A549 treated with AZD9567 at 1 μM for 4 hours (cell line): ENCODE data around the gene ZNF805. TPM values are rescaled to one million over a fixed set of nuclear protein-coding genes. Genes with fewer than 3 reads are reported as not detected.

Experiments used
- total RNA-seq: library from RNA; stranded (reverse); fragments of 200-300 nt; extraction: Qiagen RNA extraction; gene quantifications from 5 replicates; pipeline ENCODE4 v1.2.3, GENCODE V29; 2022; ENCODE audit not compliant: insufficient read depth

Gene ZNF805
- 1.1 to 2.3 TPM (median 1.7 TPM) in 5 replicates for total RNA-seq

DNA sequence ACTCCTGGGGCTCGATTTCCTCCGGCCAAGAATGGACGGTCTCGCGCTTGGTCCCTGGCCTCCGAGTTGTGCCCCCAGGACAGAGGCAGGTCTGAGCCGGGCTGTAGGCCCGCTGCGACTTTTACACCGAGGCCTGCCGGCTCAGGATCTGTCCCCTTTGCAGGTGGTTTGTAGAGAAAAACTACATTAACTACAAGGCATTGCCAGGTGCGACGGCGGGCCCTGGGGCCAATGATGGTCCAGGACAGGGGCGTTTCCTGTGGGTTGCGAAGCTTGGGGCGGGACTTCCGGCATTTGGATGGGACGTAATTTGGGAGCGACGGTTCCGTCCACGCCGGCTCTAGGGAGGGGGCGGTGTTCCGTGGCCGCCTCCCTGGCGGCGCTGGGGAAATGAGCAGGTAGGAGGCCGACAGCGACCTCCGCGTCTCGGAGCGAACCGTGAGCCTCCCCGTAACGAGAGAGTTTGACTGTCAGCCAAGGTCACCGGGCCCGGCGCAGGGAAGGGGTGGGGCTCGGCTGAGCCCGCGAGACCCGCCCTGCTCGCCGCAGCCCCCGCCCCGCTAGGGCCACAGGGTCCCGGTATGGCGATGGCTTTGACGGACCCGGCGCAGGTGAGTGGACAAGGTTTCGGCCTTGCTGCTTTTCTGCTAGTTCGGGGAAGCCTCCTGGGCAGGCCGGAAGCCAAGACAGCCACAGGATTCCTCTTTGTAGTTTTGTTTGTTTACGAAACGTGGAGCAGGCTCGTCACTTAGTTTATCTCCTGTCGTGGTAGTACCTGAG is at the start of gene ZNF805:
Gene ZNF805, plus strand, starts transcription at position 322 of the 780 bp plus-strand sequence. Its CDS starts 260 bp downstream, at position 582.

DNA sequence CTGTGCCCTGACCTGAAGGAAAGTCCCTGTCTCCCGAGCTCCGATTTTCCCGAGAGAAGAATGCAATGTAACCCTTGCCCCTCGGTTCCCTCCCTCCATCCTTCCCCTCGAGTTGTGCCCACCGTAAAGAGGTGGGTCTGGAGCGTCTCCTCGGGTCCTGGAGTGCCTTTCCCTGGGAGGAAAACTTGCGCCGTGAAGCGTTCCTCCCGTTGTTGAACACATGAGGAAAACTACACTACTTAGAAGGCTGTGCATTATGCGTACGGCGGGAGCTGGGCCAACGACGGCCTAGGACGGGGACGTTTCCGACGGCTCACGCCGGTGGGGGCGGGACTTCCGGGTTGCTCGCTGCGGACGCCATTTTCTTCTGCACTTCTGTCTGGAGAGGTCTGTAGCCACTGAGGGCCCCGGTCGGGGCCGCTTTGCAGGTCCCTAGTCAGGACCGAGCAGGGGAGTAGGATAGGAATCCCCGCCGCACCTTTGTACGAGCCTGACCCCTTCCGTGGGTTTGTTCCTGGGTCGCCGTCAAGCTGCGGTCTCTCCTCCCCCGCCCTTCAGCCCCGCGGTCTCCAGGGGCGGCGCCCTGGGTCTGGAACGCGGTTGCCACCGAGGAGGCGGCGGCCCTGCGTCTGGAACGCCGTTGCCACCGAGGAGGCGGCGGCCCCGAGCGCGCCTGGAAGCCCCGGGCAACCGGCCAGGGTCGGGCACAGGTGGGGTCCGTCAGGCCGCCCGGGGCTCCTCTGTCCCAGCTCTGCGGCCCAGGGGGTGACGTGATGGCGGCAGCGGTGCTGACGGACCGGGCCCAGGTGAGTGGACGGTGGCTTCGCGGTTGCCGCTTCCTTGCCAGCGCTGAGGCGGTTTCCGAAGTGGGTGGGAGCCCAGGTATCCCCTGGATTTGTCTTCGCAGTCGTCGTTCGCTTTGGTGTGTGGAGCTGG is 49.0 kb upstream of the ZNF805 start, which contains the start of gene ZNF264:
Gene ZNF264, plus strand, starts transcription at position 360 of the 936 bp plus-strand sequence. Its CDS starts 414 bp downstream, at position 774.

DNA sequence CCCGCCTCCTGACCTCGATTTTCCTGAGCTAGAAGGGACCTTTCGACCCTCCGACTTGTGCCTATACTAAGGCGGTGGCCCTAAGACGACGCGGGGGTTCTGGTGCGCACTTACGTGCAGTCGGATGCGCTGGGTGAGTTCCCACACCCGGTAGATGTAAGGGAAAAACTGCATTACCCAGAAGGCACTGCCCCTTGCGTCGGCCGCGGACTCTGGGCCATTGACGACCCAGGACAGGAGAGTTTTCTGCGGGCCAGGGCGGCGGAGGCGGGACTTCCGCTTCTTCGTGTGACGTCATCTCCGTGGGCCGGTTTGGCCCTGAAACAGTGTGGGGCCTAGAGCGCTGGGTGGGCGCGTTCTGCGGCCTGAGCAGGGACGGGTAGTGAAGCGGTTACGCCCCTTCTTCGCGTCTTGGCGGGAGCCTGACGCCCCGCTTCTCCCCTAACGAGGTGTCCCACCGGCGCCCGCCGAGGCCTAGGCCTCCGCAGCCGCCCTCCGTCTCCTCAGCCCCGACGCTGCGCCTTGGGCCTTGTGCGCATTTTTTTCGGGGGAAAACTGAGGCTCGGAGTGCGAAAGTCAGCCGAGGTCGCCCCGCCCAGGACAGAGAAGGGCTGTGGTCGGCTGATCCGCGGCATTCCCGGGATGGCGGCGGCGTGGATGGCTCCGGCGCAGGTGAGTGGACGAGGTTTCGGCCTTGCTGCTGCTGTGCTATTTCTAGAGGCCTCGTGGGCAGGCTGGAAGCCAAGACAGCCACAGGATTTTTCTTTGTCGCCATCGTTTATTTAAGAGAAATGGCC is 39.9 kb downstream of the ZNF805 start, which contains the start of gene ZNF460:
Gene ZNF460, plus strand, starts transcription at position 321 of the 797 bp plus-strand sequence. Its CDS starts 322 bp downstream, at position 643.

Other genes with a start within 250 kb of the ZNF805 start
- gene USP29, start 120.6 kb upstream of the ZNF805 start, total RNA-seq: not detected in 5 replicates
- not detected in 5 replicates for gene ZIM3, start 95.4 kb upstream of the ZNF805 start, total RNA-seq
- gene DUXA, start 73.1 kb upstream of the ZNF805 start, total RNA-seq: not detected in 5 replicates
- 5.1 to 8.8 TPM (median 8.6 TPM) in 5 replicates for gene ZNF264, start 49.1 kb upstream of the ZNF805 start, total RNA-seq
- 0.38 to 0.59 TPM (median 0.51 TPM) in 4 of 5 replicates, not detected in the other for gene AURKC, start 9.6 kb upstream of the ZNF805 start, total RNA-seq
- gene ZNF460, start 39.9 kb downstream of the ZNF805 start, total RNA-seq: 0.86 to 1.2 TPM (median 0.91 TPM) in 4 of 5 replicates, not detected in the other
- 1.1 to 3.1 TPM (median 1.3 TPM) in 5 replicates for gene ZNF543, start 79.8 kb downstream of the ZNF805 start, total RNA-seq
- gene ZNF304, start 110.6 kb downstream of the ZNF805 start, total RNA-seq: 2.0 to 2.4 TPM (median 2.1 TPM) in 5 replicates
- gene TRAPPC2B, start 122.9 kb downstream of the ZNF805 start, total RNA-seq: 12.8 to 16.1 TPM (median 13.3 TPM) in 5 replicates
- 0.78 to 1.6 TPM (median 1.3 TPM) in 5 replicates for gene ZNF547, start 122.9 kb downstream of the ZNF805 start, total RNA-seq
- gene ZNF548, start 149.2 kb downstream of the ZNF805 start, total RNA-seq: 2.6 to 6.0 TPM (median 3.2 TPM) in 5 replicates
- 4.7 to 5.9 TPM (median 5.1 TPM) in 5 replicates for gene ZNF17, start 170.5 kb downstream of the ZNF805 start, total RNA-seq
- gene ZNF749, start 194.7 kb downstream of the ZNF805 start, total RNA-seq: 17.7 to 33.9 TPM (median 18.6 TPM) in 5 replicates
- gene VN1R1, start 216.5 kb downstream of the ZNF805 start, total RNA-seq: 0.05 to 0.10 TPM (median 0.06 TPM) in 3 of 5 replicates, not detected in the others
- gene ZNF772, start 236.9 kb downstream of the ZNF805 start, total RNA-seq: 1.1 to 1.5 TPM (median 1.2 TPM) in 5 replicates
- gene ZNF419, start 247.1 kb downstream of the ZNF805 start, total RNA-seq: 6.6 to 7.2 TPM (median 6.8 TPM) in 5 replicates